NCI-H1694 (cell line): ENCODE measurements around the gene CASP6.

Source experiments
- DNase-seq: peaks from one replicate; lab custom pipeline; 2025; lab: John Stamatoyannopoulos, UW

CASP6 gene

DNA sequence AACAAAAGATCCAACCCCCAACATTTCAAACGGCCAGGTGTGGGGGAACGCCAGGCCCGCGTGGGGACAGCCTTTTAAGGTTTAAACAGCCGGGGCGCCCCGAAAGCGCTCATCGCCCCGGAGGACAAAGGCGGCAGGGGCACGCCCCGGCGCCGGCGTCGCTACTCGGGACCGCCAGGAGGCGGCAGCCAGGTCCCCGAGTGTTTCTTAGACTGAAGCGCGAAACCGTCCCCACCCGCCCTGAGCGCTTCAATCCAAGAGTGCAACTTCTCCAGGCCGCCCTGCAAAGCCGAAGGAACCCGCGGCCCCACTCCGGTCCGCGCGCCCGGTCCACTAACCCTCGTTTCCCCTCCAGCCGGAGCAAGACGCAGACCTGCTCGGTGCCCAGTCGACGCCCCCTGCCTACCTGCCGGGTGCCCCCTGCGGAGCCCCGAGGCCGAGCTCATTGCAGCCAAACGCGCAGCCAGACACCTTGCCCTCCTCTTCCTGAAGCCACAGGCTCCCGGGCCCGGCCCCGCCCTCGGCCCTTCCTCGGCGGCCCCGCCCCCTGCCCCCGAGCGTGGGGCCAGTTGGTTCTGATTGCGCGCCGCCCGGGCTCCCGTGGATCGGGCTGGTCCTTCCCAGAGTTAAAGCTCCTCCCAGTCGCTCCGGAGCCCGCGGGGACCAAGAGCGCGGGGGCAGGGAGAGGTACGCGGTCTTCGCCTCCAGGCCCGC is at the start of gene CASP6:
Gene CASP6, minus strand, starts transcription at position 496 of the 714 bp plus-strand sequence. Its CDS starts 50 bp downstream, at position 446.
- peak; percentile 2 for DNase-seq

DNA sequence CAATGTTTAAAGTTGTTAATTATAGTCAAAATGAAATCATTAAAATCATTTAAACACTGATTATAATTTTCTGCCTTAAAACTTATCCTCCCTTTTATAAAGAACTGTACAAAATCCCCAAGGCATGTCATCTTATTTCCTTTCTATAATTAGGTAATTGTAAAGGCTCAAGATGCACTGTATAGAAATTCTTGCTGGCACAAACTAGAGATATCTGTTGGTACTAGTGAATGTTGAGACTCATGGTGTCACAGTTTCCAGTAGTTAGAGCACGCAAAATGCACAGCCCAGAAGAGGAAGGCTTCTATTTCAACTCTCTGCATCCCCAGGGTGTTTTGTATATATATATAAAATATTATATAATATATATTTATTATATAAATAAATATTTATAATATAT is 49.3 kb upstream of the CASP6 start:
- no peak for DNase-seq

DNA sequence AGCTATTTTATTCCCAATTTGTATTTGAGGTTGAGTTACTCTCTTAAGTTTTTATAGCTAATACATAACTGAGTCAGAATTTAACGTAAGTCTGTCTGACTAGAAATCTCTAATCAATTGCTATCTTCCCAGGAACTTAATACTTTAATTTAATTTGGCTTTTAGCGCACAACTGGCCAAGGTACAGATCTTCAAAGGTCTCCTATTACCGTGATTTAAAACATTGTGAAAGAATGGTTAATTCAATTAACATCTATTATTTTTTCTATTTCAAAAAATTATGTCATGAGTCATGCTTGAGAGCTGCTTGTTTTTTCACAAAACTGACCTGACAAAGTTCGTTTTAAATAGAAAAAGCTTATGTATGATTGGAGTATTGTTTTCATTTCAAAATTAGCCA is 48.6 kb upstream of the CASP6 start:
- DNase-seq = no peak

DNA sequence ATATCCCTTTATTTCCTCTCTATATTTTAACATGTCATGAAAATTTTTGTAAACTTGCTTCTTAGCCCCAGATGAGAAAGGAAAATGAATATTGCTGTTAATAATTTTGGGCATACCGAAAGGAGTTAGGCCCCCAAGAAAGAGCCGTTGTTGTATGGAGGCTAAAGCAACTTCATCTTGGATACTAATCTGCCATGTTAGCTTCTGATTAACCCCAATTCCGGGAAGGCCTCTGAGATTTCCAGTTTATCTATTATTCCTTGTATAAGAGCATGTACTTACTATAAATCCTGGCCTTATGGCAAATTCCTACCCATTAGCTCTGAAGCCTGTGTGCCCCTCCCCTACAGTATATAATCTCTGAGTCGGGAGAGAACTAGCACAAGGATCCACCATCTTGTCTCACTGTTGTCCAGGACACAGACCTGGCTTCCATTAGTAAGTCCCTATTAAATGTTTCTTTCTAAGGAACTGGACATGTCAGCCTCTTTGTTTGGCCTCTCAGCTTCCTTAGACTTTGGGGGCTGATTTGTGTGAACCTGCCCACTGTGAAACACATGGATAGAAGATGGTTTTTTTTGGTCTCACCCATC is 47.5 kb upstream of the CASP6 start:
- DNase-seq = no peak

DNA sequence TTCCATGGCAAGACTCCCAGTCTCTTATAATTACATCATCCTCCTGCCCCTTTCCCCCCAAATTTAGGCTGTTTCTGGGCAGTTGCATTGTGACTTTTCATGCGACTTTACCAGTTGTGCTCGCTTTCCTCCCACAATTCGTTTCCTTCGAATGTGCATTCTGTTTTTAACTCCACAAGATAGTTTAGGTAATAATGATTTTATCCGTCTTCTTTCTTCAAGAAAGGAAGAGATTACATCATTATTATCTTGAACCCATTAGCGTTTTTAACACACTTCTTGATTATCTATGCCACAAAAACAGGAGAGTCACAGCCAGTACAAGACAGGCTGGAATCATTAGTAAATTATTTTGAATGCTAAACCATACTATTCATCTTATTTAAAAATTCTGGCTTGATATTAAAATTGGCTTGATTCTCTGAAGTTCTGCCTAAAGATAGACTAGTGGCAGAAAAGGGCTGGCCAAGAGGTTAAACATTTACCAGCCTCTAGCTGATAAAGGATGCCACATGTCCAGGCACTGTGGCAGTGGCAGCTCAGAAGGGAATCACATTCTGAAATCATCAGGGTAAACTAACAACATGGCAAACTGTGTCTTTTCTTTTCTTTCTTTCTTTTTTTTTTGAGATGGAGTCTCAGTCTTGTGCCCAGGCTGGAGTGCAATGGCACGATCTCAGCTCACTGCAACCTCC is 46.3 kb upstream of the CASP6 start:
- DNase-seq = no peak

DNA sequence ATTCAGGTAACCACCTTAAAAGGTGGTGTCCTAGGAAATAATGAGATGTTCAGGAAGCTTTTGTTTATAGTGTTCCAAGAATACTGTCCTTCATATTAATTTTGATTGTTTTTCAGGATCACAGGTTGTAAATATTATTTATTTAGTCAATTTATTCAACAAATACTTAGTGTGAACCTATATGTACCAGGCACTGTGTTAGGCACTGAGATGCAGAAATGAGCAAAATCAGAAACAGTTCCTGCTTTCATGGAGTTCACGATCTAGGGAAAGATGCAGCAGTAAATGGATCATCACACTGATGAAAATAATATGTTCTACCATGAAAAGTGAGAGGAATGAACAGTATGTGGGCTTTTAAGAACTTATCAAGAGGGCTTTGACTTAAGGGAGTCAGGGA is 44.9 kb upstream of the CASP6 start:
- DNase-seq = no peak

DNA sequence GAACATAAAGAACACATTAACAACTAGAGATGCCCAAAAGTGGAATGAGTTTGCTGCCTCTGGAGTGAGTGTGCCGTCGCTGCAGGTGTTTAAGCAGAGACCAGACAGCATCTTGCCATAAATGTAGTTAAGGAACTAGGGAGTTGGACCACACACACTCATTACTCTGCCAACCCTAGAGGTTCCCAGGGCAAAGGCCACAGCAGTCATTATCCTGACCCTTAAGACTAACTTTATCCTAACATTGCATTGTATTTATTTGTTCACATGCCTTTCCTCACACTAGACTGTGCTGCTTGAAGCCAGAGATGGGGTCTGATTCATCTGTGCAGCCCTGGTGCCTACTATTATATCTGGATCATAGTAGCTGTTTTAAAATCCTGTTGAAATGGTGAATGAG is 43.5 kb upstream of the CASP6 start:
- no peak for DNase-seq

DNA sequence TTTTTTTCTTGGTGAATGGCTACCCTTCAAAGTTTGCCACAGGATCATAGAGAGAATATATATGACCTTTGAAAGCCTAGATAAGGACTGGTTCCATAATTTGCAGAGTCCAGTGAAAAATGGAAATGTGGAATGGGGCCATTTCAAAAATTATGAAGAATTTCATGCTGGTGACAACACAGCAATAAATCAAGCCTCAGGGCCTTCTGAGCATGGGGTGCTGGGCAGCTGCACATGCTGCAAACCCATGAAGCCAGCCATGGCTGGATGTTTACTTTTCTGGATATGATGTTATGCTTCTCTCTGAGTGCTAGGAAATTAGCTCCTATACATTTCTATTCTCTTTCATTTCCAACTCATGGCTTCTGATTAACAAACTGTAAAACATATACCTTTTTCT is 42.6 kb upstream of the CASP6 start:
- no peak for DNase-seq

DNA sequence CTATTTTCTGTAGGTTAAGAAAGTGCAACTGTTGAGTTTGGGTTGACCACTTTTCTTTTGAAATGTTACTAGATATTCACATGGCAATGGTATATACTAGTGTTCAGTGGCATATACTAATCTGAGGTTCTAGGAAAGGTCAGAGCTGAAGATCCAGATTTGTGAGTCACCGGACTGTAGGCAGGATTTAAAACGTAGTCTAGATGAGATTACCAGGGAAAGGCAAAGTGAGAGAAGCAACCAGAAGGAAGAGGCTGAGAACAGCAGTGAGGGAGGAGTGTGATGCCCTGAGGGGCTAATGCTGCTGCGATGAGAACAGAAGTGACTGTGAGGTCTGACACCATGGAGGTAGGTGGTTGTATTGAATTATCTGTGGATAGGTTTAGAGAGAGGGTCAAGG is 36.3 kb upstream of the CASP6 start:
- DNase-seq = no peak

DNA sequence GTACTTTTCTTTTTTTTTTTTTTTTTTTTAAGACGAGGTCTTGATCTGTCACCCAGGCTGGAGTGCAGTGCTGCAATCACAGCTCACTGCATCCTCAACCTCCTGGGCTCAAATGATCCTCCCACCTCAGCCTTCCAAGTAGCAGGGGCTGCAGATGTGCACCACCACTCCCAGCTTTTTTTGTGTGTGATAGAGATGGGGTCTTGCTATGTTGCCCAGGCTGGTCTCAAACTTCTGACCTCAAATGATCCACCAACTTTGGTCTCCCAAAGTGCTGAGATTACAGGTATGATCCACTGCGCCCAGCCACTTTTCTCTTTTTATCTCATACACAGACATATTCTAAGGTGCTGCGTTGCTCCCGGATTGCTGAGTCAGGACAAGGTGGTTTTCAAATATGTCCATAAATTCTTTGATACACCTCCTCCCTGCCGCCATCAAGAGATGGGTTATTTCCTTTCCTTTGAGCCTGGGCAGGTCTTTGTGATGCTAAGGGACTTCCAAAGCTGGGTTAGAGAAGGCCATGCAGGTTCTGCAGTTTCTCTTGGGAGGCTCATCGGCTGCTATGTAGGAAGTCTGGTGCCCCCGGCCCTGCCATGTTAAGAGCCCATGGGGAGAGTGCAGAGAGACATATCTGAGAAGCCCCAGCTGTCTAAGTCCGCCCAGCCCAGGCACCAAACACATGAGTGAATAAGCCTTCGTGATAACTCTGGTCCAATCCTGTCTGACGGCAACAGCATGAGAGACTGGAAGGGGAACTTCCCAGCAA is 35.0 kb upstream of the CASP6 start:
- DNase-seq = no peak

DNA sequence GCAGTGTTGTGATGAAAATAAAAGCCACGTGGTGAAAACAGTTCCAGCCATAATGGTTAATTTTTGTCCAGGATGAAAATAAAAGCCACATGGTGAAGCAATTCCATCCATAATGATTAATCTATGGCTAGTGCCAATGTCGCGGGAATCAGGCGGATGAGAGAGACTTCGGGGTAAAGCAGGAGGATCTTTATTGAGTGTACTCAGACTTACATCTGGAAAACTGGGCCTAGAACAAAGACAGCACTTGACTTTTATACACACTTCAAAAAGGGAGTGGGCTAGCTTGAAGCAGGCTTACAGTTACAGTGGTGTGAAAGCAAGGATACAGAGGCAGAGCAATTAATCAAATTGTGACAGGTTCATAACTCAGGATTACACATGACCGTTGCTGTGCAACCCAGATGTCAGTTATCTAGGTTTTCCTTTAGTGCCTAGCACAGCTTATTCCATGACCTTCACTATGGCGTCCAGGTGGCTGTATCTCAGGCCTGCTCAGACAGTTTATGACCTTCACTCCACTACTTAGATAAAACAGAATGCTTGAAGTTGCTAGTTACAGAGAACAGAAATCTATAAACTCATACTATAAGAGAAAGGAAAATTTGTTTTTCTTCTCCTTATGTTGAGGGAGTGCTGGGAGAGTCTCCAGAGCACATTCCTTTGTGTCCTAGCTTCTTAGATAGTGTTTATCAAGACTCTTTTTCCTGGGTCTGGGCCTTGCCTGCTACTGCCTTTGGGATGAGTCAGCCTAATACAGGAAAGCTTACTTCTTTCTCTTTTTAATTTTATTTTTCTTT is 32.5 kb upstream of the CASP6 start:
- DNase-seq = no peak

DNA sequence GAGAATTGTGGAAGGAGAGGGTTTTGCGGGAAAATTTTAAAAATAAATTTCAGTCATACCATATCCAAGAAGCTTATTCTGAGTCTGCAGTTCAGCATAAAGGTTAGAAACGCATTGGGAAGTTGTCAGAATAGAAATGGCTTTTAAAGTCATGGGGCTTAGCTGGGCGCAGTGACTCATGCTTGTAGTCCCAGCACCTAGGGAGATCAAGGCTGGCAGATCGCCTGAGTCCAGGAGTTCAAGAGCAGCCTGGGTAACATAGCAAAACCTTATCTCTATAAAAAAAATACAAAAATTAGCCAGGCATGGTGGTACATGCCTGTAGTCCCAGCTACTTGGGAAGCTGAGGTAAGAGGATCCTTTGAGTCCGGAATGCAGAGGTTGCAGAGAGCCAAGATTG is 30.5 kb upstream of the CASP6 start:
- no peak for DNase-seq

DNA sequence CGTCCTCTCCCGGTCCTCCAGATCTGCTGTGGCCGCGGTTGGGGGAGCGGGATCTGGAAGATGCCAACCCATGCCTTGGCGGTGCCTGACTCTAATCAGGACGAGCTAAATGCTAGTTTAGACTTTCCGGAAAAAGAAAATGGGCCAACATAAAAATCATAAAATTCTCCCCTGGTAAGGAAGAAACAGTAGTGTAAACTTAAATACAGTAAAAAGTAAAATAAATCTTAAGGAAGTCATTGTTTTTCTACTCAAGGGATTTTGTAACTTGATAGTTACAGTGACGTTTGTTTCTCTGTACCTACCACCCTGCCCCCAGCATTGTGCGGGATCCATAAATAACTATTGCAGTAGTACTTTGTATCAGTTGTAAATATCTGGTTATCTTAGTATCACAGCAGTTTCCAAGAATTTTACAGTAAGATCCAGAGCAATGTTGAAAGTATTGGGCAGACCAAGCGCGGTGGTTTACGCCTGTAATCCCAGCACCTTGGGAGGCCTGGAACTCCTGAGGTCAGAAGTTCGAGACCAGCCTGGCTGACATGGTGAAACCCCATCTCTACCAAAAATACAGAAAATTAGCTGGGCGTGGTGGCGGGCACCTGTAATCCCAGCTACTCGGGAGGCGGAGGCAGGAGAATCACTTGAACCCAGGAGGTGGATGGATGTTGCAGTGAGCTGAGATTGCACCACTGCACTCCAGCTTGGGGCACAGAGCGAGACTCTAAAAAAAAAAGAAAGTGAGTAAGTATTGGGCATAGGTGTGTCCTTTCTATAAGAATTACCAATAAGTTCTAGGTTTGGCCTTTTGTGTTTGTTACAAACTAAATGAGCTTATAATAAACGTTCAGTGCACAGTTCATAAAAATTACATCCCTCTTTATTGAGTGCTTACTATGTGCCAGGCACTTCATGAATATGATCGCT is 27.6 kb upstream of the CASP6 start:
- no peak for DNase-seq

DNA sequence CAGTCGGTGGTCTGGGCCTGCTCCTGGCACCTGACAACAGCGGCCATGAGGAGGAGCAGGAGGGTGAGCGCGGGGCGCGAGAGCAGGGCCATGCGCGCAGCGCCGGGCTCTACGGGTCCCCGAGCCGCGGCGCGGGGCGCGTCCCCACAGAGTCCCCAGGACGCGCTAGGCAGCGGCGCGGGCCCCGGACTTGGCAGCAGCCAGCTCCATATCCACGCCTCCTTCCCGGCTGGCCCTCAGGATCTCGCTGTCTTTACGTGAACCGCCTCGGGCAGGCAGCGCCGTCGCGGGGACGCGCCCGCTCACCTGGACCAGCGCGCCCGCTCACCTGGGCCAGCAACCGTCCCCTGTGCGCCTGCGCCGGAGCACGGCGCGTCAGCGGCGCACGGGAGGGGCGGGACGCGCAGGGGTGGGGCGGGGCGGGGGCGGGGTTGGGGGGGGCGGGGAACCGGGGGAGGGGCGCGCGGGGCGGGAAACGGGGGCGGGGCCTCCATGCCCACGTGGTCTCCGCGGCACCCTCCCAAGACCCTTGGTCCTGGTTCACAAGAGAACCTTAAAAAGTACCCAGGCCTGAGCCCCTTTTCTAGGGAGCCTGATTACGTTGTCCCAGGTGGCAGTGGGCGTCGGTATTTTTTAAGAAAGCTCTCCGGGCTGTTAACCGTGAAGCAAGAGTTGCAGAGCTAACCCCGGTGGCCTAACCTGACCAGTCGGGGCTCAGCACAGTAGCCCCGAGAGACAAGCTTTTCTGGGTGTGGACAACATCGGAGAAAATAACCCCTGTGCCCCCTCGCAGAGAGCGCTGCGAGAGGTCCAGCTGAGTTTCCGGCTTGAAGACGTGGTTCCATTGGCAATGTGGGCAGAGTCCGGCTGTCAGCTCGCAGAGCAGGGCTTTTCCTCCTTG is 26.7 kb upstream of the CASP6 start, which contains the start of gene PLA2G12A:
Gene PLA2G12A, minus strand, starts transcription at position 353 of the 901 bp plus-strand sequence. Its CDS starts 261 bp downstream, at position 92.
- no peak for DNase-seq

DNA sequence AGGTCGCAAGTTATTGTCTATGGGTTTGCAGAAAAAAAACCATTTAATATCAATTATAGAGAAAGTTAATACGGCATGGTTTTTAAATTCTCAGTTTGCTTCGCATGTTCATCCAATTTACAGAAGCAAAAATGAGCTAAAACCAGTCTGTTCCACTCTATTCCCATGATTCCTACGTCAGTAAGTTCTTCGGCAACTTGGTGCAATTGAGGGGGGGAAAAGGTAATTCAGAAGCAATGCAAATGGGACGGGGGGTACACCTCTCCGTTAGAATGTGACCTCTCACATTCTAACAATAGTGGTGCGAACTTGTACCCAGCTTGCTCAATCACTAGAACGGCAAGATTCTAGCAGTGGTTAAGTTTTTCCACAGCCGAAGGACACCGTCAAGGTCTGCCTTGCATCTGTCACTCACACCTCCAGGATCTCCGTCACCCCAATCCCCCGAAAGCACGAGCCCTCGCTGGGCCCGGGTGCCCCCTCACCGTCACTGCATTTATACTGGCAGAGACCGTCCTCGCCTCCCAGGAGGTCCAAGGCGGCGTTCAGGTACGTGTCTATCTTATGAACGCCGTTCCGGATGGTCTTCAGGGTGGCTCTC is 26.0 kb upstream of the CASP6 start:
- DNase-seq = no peak

DNA sequence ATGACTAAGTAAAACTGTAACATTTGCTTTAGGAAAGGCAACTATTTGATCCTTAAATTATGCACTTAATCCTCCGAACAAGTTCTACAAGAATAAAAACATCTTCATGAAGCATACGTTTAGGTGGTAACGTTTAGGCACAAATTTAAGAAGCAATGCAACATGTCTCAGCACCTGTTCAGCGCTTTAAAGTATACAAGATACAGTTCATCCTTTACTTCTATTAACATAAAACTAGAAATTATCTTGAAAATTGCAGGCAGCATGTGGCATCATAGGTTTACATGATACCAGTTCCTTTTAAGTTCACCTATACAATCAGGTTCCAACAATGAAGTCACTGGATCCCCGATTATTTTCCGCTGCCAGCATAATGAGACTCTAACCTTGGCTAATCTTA is 25.1 kb upstream of the CASP6 start:
- DNase-seq = no peak

DNA sequence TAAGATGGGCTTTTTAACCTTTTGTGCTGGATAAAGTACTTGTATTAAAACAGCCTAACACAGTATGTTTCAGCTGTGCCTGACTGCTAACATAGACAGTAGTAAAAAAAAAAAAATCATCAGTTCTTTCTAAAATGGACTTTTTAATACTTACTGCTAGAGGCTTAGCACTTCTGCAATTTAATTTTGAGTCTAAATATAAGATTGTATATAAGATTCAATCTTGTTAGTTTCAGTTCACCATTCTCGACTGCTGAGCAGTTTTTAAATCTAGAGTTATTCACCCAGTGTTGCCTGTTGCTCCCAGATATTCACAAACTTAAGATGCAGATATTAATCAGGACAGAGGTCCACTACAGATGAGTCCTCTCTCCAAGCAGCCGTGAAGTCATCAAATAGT is 19.9 kb upstream of the CASP6 start:
- no peak for DNase-seq

DNA sequence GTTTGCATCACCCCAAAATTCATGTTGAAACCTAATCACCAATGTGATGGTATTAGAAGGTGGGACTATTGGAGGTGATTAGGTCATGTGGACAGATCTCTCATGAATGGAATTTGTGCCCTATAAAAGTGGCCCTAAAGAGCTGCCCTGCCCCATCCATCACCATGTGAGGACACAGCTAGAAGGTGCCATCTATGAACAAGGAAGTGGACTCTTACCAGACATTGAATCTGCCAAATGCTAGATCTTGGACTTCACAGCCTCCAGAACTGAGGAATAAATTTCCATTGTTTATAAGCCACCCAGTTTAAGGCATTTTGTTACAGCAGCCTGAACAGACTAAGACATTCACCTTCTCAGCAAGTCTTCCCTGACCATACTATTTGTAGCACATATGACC is 19.1 kb upstream of the CASP6 start:
- DNase-seq = no peak

DNA sequence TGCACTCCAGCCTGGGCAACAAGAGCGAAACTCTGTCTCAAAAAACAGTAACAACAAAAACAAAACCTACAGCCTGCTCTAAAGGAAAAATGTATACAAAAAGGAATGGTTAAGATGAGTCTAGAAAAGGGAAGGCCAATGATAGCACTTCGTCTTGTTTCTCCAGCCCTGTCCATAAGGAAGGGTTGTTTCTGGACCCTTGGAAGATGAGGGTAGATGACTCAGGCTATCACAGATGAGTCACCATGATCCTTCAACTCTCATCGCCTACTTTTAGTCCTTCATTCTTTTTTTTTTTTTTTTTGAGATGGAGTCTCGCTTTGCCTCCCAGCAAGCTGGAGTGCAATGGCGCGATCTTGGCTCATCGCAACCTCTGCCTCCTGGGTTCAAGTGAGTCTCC is 17.8 kb upstream of the CASP6 start:
- DNase-seq = no peak
